ENCODE data around the gene CDH13. TPM values are rescaled to one million over a fixed set of nuclear protein-coding genes. Genes with fewer than 3 reads are reported as not detected.

CDH13 gene
- total RNA-seq, 1 donor from 2014 or later: 22.9 TPM

DNA sequence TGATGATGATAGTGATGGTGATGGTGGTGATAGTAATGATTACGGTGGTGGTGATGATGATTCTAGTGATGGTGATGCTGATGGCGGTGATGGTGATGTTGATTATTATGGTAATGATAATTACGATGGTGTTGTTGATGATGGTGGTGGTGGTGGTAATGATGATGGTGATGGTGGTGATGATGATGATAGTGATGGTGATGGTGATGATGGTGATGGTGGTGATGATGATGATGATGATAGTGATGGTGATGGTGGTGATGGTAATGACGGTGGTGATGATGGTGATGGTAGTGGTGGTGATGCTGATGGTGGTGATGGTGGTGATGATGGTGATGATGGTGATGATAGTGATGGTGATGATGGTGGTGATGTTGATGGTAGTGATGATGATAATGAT is 370.0 kb downstream of the CDH13 start:
- no peak for DNase-seq (ENCODE audit: low read depth)

GRCh38 chr16:82999711-83000110 is 372.9 kb downstream of the CDH13 start:
- DNase-seq (ENCODE audit: low read depth): no peak

DNA sequence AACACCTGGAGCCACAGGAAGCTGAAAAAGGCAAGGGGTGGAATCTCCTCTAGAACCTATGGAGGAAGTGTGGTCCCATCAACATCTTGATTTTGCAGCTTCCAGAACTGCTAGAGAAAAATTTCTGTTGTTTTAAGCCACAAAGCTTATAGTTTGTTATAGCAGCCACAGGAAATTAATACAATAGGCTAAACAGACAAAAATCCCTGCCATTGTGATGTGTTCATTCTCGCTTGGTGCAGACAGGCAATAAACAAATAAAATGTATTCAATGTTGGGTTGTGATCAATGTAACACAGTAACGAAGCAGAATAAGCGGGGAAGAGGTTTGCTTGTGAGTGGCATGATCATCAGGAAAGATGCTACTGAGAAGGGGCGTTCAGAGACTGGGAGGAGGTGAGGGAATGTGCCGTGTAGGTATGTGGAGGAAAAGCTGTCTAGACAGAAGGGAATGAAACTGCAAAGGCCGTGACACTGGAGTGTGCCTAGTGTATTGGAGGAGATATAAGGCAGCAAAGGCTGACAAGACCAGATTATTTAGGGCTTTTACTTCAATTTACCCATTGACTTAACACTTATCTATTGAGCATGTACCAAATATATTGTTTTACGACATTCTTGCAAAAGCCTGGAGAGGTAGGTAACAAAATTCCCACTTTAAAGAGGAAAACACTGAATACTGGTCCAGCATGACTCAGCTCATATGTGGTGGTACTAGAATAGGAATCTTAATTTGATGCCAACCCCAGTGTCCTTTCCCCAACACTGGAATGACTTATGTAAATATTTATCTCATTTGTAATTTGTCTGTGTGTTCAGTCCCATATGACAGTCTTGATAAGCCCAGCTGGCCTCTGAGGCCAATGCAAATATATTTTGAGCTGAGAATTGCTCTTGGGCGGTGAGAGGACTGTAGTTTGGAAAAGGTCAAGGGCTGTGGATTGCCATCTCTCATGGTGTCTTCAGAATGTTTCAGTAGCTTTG is 375.9 kb downstream of the CDH13 start:
- DNase-seq (ENCODE audit: low read depth): no peak

GRCh38 chr16:83004868-83005652 is 378.3 kb downstream of the CDH13 start:
- no peak for DNase-seq (ENCODE audit: low read depth)

DNA sequence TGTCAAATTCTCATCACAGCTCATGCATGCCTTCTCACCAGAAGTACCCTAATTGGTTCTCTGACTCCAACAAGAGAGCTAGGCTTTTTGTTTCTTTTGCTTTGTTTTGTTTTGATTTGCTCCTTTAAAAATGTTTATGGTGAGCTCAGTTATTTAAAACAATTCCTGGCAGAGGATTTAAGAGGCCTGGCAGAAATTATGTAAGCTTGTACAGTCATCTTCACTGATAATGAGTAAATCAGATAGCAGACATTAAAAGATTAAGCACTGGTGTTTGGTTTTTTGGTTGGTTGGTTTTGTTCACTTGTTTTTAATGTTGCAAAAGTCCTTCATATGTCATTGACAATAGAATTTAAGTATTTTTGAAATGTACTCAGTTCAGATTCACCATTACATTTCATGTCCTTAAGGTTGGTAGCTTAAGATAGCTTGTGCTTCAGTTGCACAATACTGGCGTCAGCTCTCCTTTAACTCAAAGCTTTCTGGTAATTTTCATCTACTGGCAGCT is 378.9 kb downstream of the CDH13 start:
- DNase-seq (ENCODE audit: low read depth): no peak

DNA sequence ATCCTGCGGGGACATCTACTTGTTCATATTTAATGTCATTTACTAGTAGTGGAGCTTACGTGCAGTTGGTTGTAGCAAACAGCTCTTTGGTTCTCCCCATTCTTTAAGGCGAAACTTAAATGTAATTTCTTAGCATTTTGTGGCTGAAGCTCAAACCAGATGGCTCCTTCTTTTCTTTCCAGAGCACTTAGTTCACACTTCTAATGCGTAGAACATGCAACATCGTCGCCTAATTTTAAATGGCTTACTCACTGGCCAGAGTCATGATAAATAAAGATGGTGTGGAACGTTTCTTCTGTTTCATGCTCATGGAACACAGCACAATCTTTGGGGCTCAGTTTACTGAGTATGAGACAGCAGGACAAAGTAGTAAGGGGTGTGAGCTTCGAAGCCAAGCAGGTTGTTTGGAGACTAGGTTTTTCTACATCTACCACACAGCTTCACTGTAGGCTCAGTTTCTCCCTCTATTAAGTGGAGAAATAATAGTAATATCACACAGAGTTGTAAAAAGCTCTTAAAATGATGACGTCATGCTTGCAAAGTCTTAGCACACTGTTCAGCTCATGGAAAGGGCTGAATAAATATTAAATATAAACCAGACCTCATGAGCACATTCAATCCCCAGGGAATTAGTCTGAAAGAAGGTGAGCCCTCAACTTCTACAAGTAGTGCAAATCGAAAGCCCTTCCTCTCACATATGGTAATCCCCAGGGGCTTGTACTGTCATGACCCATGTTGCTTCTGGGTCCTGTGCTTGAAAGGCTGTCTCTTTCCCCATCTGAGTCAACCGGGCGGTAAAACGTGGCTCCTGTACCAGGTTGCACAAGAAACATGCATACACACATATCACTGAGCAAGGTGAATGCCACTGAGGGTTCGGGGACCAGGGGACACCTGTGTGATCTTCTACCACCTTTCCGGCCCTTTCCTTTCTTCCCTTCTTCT is 384.3 kb downstream of the CDH13 start:
- DNase-seq (ENCODE audit: low read depth): no peak

DNA sequence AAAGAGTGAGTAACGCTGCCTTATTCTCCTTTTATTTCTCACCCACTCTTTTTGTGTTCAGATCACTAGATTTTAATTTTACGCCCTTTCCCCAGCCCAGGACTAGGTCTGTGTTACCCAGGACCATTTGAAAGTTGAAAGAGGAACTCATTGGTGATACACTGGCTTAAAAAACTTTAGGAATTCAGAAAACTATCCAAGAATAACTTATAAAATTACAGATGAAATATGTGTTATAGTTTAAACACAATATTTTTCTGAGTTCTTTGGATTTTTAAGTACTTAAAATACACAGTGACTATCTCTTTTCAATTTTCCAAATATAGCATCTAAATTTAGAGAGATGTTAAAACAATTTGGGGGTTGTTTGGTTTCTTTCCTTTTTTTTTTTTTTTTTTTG is 385.2 kb downstream of the CDH13 start:
- no peak for DNase-seq (ENCODE audit: low read depth)

DNA sequence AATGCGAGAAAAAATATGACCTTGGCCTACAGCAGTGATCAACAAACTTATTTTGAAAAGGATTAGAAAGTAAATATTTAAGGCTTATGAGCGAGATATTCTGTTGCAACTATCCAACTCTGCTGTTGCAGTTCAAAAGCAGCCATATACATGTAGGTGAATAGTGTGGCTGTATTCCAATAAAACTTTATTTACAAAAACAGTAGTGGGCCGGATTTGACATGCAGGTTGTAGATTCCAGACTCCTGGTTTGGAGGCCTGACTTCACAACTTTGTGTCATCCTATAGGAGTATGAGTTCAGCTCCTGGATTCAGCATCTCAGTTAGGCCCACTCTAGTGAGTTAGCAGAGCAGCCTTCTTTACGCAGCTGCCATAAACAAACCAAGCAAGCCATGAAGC is 386.3 kb downstream of the CDH13 start:
- no peak for DNase-seq (ENCODE audit: low read depth)

- no peak for DNase-seq (ENCODE audit: low read depth)
These were observed 393.2 kb downstream of the CDH13 start for GRCh38 chr16:83019963-83020362.

- DNase-seq (ENCODE audit: low read depth): no peak
These were observed 394.3 kb downstream of the CDH13 start for GRCh38 chr16:83021045-83021444.

DNA sequence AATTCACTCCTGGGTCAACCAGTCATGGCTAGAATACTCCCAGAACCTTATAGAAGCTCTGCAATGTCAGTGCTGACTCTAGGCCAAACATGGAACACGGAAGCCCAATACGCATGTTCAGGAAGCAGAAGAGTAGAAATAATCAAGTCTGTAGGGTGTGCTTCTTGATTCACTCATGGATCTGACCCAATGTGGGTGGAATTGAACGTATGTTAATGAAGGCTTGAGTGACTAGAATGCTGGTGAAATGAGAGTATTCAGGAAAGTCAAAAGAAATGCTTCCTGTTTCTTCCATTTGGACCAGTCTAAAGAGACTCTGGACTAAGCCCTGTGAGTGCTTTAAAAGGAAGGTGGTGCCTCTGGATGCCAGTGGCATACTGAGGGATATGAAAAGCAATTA is 395.0 kb downstream of the CDH13 start:
- DNase-seq (ENCODE audit: low read depth): no peak

DNA sequence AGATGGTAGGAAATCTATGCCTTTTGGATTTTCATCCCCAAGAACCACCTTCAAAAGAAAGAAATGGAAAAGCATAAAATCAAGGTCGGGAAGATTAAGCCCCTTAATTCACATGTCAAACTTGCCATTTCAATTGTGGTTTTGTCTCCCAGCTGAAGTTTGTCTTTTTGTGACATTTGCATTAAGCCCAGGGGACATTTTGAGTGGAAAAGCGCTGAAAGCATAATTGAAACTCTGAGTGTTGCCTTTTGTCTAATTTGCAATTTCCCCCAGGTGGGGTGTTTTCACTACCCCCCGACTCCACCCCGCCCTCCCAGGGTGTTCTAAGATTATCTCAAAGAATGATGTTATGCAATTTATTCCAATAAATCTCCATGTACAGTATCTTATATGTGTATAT is 396.2 kb downstream of the CDH13 start:
- no peak for DNase-seq (ENCODE audit: low read depth)

DNA sequence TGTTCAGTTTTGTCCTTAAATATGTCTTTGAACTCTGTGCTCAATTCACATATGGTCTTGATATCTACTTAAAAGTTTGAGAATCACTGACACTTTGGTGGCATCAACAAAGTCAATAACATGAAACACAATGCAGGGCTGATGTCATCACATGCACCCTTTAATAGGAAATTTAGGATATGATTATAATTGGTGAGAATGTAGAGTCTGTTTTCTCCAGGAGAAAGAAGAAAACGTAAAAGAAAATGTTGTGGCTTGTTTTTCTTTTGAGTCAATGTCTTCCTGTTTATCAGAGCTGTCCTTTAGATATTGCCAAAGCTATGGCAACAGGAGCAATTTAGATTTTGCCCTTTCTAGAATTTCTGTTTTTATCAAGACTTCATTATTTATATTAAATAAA is 396.9 kb downstream of the CDH13 start:
- no peak for DNase-seq (ENCODE audit: low read depth)

DNA sequence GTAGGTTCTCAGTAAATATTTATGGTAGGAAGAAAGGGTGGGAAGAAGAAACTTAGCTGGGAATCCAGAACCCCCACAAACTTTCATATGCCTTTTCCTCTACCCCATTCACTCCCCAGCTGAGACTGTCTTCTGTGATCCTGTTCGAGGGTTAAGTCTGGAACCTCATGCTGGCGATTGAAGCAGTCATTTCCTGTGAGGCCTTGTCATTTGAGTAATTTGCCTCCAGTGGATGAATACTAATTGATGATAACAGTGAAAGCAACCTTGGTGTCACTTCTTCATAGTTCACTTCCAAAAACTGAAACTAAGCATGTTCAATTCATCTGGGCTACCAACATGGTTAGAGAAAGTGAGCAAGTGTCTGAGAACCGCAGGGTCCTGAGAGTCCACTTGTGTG is 401.2 kb downstream of the CDH13 start:
- DNase-seq (ENCODE audit: low read depth): no peak

- no peak for DNase-seq (ENCODE audit: low read depth)
These were observed 402.7 kb downstream of the CDH13 start for GRCh38 chr16:83029467-83029866.

GRCh38 chr16:83031524-83031923 is 404.8 kb downstream of the CDH13 start:
- peak; percentile 25 for DNase-seq (ENCODE audit: low read depth)

- DNase-seq (ENCODE audit: low read depth): no peak
These were observed 410.3 kb downstream of the CDH13 start for GRCh38 chr16:83037102-83037501.

GRCh38 chr16:83037884-83038283 is 411.1 kb downstream of the CDH13 start:
- no peak for DNase-seq (ENCODE audit: low read depth)

DNA sequence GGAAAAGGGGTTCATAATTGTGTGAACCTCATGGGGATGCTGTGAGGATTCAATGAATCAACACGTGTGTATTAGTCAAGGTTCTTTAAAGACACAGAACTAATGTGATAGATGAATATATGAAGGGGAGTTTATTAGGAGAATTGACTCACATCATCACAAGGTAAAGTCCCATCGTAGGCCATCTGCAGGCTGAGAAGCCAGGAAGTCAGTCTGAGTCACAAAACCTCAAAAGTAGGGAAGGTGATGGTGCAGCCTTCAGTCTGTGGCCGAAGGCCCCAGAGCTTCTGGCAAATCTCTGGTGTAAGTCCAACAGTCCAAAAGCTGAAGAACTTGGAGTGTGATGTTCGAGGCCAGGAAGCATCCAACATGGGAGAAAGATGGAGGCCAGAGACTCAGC is 413.4 kb downstream of the CDH13 start:
- DNase-seq (ENCODE audit: low read depth): peak; percentile 43

DNA sequence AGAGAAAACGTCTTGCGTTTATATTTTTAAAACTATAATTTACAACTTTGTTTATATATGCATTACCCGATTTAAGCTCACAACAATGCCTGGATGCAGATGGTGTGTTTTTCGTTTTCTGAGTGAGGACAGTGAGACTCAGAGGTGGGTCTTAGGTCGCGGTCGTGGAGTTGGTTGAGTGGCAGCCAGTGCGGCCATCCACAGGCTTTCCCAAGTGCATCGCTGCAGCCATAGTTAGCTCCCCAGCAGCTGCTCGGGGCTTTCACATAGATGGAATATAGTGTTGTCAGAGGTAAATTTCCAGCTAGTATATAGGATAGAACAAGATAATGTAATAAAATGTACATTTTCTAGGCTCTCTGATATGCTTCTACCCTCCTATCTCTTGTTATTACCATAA is 417.8 kb downstream of the CDH13 start:
- no peak for DNase-seq (ENCODE audit: low read depth)

DNA sequence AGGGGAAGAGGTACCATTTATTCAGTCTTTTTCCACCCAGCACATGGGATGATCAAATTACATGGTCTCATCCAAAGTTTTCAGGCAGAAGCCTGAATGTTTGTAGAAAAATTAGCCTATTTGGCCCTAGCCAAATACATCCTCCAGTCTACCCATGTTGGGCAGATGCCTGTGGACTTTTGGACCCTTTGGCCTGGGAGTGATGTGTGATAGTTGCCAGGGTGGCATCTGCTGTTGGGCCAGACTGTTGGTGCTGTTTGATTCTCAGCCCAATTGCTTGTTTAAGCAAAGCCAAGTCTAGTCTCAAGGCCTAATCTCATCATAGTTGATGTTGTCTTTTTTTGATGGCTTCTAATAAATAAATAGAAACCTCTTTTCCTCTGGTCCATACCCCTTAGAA is 419.0 kb downstream of the CDH13 start:
- DNase-seq (ENCODE audit: low read depth): no peak

DNA sequence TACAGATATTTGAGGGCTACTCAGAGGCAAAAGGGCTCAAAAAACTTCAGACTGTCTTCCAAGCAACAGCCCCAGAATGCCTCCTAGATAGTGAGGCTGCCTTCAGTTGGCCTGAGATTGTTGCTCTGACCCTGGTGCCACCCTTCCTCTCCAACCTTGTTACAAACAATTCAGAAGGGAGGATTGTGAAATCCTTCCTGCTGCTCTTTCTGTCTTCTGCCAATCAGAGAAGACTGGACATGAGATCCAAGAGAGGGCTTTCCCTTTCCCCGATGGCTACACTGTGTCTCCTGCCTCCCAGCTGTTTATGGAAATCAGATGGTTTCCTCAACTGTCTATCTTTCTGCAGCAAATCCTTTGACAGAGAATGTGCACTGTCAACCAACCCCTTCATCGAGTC is 419.9 kb downstream of the CDH13 start:
- DNase-seq (ENCODE audit: low read depth): peak; percentile 12
